WI38 (cell line): ENCODE measurements around the gene SLC25A29.

ENCODE experiments used
- H3K4me3 ChIP-seq: 2 replicates; pipeline ENCODE4 v1.5.1; 2011; ENCODE audit warnings: low read depth, mild to moderate bottlenecking, control low read depth, low read length
- CTCF ChIP-seq: IDR thresholded peaks from 2 replicates; pipeline ENCODE4 v1.5.1; 2012; ENCODE audit warnings: low read depth, mild to moderate bottlenecking, control low read depth, low read length

Gene SLC25A29

DNA sequence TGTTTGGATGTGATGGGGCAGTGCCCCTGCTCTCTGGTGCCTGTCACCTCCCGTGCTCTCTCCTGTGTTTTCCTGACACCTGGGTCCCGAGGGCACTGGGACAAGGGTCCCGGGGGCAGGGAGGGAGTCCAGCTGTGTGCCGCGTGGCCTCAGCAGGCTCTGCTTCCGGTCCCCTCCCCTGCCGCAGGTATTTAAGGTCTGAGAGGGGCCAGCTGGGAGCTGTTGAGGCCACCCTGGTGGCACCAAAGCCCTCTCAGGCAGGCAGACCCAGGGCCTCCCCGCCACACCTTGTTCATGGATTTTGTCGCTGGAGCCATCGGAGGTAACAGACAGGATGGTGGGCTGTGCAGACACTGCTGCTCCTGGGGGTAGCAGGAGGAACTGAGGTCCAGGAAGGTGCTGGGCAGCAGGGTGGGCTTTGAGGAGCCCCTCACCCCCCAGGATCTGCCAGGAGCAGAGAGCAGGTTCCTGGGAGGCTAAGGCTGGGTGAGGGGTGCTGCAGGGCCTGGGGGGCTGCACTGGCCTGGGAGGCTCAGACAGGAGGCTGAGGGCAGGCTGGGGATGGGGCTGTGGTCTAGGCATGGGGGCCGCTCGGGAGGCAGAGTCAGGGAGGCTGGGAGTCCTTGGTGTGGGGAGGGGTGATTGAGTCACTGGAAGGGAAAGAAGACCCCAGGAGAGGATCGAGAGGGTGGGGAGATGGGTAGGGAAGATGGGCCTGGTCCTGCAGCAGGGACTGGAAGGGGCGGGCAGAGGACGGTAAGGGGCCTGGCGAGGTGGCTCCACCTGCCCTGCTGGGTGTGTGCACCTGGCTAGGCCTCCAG is 17.1 kb upstream of the SLC25A29 start, which contains the start of gene SLC25A47:
TSS of gene SLC25A47 (plus strand) at position 219 of the 821 bp plus-strand sequence. CDS start at position 295, 76 bp downstream.
- no peak within 1 kb of the TSS for H3K4me3 ChIP-seq
- no peak for TF ChIP-seq CTCF

DNA sequence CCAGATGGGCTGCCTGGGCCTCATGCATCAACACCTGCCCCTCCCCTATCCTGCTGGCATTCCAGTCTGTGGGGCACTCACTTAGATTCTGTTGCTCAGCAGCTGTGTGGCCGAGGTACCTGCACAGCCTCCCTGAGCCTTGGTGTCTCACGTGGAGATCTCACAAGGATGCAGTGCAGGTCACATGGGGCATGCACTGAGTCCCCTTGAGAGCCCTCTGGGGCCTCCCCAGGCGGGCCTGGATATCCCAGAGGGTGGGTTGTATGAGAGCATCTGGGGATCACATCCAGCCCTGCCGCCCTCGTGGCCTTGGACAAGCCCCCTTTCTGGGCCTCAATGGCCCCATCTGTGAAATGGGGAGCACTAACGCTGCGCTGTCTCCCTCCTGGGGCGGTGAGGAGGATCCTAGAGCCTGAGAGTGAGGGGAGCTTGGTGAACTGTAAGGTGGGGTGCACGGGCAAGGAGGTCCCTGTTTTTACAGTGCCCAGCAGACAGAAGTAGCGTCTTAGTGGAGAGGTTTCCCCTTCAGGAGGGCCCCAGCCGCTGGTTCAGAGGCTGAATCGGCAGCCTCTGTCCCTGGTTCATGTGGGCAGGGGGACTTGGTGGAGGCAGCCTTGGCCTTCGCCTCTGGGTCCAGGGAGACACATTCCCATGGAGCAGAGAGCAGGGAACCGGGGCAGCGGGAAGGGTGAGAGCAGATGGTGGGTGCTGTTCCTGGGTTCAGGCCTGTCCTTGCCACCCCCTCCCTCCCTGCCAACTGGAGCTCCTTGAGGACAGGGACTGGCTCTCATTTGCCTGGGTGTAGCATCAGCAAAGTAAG is 16.1 kb upstream of the SLC25A29 start:
- no peak for TF ChIP-seq CTCF
- no peak overlapping the region for H3K4me3 ChIP-seq

DNA sequence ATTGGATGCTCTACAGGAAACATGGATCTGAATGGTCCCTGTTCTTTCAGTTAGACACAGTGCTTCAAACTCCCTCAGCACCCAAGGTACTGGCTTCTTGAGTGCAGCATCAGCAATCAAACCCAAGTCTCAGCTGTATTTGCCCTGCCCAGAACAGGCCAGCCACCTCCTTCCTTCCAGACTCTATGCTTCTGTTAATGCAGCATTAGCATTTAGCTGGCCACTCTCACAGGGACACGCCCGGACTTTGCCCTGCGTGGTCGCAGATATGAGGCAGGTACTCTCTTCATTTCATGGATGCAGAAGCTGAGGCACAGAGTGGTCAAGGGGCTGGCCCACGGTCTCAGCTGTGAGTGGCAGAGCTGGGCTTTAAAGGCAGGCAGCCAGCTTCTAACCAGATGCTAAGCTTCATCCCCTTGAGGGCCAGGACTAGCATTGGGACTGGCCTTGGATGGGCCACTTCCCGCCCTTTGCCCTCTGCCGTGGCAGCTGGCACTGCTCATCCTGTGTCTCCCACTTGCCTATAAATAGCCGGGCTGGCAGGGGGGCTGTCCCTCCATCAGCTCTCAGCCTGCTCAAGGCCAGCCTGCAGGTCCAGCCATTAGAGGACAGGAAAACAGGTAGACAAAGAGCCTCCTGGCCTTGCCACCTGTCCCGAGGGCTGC is 15.4 kb upstream of the SLC25A29 start:
- H3K4me3 ChIP-seq: no peak overlapping the region
- no peak for TF ChIP-seq CTCF

DNA sequence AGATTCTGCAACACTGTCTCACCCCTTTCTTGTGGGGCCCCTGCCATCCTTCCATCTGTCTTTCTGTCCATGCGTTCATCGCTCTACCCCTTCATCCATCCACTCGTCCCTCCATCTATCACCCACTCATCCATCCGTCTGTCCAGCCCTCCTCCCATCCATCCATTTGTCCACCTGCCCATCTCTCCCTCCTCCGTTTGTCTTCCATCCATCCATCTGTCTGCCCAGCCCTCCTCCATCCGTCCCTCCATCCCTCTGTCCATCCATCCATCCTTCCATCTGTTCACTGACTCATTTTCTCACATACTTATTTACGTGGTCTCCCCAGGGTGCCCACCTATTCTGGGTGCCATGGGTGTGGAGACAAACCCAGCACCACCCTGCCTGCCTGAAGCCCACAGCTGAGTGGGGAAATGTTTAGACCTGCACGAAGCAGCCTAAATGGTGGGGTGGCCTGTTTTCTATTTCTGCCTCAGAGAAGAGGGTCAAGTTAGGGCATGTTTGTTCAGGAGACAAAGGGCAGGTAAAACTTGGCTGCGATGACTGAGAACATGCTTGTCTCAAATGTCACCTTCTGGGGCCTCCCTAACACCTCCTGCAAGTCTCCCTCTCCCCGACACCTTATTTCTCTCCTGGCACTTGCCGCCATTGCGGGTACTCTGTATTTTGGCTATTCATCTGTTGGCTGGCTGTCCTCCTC is 14.1 kb upstream of the SLC25A29 start:
- no peak overlapping the region for H3K4me3 ChIP-seq
- TF ChIP-seq CTCF: no peak

- H3K4me3 ChIP-seq: no peak overlapping the region
- peak; percentile 50 for TF ChIP-seq CTCF
These were observed 11.9 kb upstream of the SLC25A29 start for GRCh38 chr14:100317912-100318808.

GRCh38 chr14:100317389-100317788 is 11.1 kb upstream of the SLC25A29 start:
- TF ChIP-seq CTCF: no peak
- H3K4me3 ChIP-seq: no peak overlapping the region
